Measurements from ENCODE around the gene GPR32.
A peak's percentile ranks its signal among the peaks of the same experiment; 100 is the strongest.

Gene GPR32

DNA sequence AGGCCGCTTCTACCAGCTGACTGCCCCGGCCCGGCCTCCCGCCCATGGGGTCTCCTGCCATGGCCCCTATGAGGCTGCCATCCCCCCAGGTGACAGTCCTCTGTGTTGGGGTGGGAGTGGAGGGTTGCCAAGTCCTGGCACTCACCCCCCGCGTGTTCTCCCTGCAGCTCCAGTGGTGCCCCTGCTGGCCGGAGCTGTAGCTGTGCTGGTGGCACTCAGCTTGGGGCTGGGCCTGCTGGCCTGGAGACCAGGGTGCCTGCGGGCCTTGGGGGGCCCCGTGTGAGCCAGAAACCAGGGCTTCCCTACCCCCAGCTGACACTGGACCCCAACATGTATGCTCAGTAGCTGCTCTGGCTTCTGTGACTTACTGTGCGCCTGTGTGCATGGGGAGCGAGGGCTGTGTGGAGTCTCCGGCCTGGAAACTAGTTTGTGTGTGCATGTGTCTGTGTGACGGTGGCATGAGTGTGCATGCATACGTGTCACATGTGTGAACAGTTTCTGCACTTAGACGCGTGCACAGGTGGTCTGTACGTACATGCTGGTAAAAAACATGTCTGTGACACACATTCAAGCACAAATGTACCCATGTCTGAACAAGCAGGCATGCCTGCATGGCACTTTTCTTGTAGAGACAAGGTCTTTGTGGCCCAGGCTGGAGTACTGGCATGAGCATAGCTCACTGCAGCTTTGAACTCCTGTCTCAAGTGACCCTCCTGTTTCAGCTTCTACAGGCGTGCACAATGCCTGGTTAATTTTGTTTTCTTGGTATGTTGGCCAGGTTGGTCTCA, 24.8 kb downstream of the GPR32 start:
- DNase-seq (ENCODE audit: low read depth) = no peak
- H3K4me3 ChIP-seq (ENCODE audit: low read depth, low read length) = no peak overlapping the region
- TF ChIP-seq, protein P1, sequence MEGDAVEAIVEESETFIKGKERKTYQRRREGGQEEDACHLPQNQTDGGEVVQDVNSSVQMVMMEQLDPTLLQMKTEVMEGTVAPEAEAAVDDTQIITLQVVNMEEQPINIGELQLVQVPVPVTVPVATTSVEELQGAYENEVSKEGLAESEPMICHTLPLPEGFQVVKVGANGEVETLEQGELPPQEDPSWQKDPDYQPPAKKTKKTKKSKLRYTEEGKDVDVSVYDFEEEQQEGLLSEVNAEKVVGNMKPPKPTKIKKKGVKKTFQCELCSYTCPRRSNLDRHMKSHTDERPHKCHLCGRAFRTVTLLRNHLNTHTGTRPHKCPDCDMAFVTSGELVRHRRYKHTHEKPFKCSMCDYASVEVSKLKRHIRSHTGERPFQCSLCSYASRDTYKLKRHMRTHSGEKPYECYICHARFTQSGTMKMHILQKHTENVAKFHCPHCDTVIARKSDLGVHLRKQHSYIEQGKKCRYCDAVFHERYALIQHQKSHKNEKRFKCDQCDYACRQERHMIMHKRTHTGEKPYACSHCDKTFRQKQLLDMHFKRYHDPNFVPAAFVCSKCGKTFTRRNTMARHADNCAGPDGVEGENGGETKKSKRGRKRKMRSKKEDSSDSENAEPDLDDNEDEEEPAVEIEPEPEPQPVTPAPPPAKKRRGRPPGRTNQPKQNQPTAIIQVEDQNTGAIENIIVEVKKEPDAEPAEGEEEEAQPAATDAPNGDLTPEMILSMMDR (IDR thresholded peaks at IDR 0.05; ENCODE audit: control insufficient read depth, extremely low read depth, insufficient read depth) = peak; percentile 36; the same call in 1 of the 2 replicates

DNA sequence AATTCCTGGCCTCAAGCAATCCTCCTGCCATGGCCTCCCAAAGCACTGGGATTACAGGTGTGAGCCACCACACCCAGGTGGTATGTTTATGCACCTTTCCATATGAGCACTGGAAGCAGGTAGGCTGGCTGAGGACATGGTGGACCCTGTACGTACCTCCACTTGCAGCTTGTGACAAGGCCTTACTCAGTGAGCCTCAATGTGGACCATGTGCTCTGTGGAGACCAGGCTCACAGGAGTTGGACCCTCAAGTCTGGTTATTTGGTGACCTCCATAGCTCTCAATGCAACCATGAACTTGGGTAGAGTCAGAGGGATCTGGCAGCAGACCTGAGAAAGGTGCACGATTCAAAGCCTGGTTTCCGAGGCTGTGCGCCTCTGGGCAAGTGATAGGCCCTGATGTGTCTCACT, 25.4 kb downstream of the GPR32 start:
- DNase-seq (ENCODE audit: low read depth) = no peak
- TF ChIP-seq, protein P1 (IDR thresholded peaks at IDR 0.05; ENCODE audit: control insufficient read depth, extremely low read depth, insufficient read depth) = no peak
- H3K4me3 ChIP-seq (ENCODE audit: low read depth, low read length) = no peak overlapping the region

DNA sequence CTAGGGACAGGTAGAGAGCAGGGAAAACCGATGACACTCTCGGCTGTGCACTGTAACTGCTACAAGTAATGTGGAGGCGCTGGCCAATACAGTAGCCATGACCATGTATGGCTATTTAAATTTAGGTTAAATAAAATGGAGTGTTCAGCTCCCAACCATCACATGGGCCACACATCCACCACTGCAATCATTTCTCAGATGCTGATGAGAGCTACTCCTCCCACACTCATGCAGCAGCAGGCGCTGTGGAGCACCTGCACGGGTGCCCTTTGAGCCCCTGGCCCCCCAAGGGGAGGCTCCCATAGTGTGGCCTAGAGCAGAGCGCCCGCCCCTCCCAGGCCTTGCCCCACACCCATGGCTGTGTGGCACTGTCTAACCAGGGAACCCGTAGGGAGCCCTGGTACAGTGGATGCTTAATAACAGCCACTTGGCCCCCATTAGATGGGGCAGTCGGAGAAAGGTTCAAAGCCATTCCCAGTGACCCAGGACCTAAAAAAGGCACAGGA, 25.9 kb downstream of the GPR32 start:
- H3K4me3 ChIP-seq (ENCODE audit: low read depth, low read length) = no peak overlapping the region
- DNase-seq (ENCODE audit: low read depth) = no peak
- TF ChIP-seq, protein P1 (IDR thresholded peaks at IDR 0.05; ENCODE audit: control insufficient read depth, extremely low read depth, insufficient read depth) = no peak

DNA sequence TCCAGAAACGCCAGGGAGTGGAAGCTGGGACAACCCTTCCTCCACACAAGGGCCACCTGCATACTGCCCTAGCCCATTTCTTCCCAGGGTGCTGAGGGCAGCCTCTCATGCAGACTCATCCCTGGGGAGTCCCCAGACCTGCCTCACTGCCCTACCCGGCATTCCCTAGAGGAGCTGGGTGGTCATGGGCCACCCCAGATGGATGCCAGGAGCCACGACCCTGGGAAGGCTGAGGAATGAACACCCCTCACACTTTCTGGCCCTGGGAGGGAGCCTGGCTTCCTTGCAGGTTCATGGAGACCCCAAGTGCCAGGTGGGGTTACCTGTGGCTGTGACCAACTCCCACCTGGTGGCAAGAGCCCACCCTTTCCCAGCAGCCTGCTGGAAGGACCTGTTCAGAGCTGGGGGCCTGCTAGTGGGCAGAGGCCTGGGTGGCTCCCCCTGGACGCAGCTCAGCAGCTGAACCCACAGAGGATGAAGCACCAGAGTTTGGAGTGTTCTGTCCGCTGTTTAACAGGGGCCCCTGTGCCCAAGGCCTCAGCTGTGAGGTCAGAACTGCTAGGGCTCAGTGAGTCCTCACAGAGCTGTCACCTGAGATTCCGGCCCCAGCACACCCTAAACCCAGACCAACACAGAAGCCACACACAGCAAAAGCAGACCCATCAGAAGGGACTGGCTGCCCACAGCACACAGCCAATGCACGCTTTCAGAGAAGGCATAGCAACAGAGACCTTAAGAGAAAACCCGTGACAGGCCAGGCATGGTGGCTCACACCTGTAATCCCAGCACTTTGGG, 26.6 kb downstream of the GPR32 start:
- H3K4me3 ChIP-seq (ENCODE audit: low read depth, low read length) = no peak overlapping the region
- TF ChIP-seq, protein P1 (IDR thresholded peaks at IDR 0.05; ENCODE audit: control insufficient read depth, extremely low read depth, insufficient read depth) = no peak
- DNase-seq (ENCODE audit: low read depth) = no peak

DNA sequence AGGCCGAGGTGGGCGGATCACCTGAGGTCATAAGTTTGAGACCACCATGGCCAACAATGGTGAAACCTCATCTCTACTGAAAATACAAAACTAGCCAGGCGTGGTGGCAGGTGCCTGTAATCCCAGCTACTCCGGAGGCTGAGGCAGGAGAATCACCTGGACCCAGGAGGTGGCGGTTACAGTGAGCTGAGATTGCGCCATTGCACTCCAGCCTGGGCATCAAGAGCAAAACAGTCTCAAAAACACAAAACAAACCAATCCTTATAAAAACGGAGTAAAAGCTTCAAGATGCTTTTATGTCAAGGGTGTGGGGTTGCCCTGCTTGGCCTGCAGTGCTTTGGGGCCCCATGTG, 27.1 kb downstream of the GPR32 start:
- H3K4me3 ChIP-seq (ENCODE audit: low read depth, low read length) = no peak overlapping the region
- no peak for DNase-seq (ENCODE audit: low read depth)
- TF ChIP-seq, protein P1 (IDR thresholded peaks at IDR 0.05; ENCODE audit: control insufficient read depth, extremely low read depth, insufficient read depth) = no peak

DNA sequence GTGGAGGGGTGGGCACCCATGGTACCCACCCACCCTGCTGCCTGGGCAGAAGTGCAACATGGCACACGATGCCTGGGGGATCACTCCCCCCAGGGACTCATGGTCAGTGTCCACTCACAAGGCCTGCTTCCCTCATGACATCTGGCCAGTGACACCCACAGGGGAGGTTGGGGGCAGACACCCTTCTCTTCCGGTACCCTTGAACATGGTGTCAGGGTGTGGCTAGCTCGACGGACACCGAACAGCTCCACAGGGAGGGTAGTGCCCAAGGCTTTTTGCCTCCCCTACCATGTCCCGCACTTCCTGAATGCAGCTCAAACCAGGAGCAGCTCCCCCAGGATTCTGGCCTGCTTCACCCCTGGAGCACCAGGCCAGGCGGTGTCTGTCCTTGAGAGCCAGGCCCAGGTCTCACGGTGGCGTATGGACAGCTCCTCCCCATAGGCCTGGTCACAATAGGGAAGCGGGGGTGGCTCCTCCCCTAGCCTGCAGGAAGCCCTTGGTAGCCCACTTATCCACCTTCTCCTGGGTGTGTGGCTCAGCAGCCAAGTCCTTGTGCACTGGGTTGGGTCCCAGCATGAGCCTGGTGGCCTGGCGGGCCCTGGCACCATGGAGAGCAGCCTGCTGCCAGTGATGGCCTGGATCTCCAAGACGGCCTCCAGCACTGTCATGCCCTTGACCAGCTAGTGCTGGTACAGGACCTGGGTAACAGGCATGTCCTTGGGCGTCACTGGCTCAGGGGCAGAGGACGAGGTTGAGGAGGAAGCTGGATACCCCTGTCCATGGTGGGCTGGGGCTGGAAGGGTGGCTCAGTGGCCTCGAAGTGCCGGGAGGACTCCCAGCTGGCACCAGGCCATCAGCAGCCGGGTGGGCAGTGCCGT, 27.8 kb downstream of the GPR32 start:
- no peak for DNase-seq (ENCODE audit: low read depth)
- H3K4me3 ChIP-seq (ENCODE audit: low read depth, low read length) = no peak overlapping the region
- TF ChIP-seq, protein P1 (IDR thresholded peaks at IDR 0.05; ENCODE audit: control insufficient read depth, extremely low read depth, insufficient read depth) = no peak
